Bronchial epithelial cell (primary cell): ENCODE measurements around the gene PNPLA7. TPM values are rescaled to one million over a fixed set of nuclear protein-coding genes. Genes with fewer than 3 reads are reported as not detected.

Source experiments
- DNase-seq: peaks from one replicate; pipeline ENCODE4 v3.0.0-alpha.2; 2010; ENCODE audit warnings: low read depth
- FAIRE-seq: peaks from 2 replicates; lab custom pipeline; 2011; peaks lifted over from hg19 to GRCh38; lab: Jason Lieb, UNC
- H3K27me3 ChIP-seq: 2 replicates; pipeline ENCODE4 v1.5.1; 2011; ENCODE audit warnings: low read length; ENCODE audit not compliant: control insufficient read depth, insufficient read depth
- H3K36me3 ChIP-seq: 2 replicates; pipeline ENCODE4 v1.5.1; 2011; ENCODE audit warnings: low read length; ENCODE audit not compliant: control insufficient read depth, insufficient read depth
- H3K4me3 ChIP-seq: 2 replicates; pipeline ENCODE4 v1.5.1; 2011; ENCODE audit warnings: mild to moderate bottlenecking, low read depth, low read length, control low read depth
- total RNA-seq: library from RNA; depleted of rRNA; stranded (reverse); fragments of >200 nt; gene quantifications from 2 replicates; pipeline ENCODE4 v1.2.1, GENCODE V29; 2014
- TF ChIP-seq, protein P1 (sequence below): IDR thresholded peaks from 2 replicates; pipeline ENCODE4 v1.5.1; 2011; ENCODE audit warnings: mild to moderate bottlenecking, moderate library complexity, low read length, control low read depth, inconsistent platforms; ENCODE audit not compliant: insufficient read depth, severe bottlenecking

Gene PNPLA7
- total RNA-seq, 1 donor from 2014 or later = 0.26 TPM

DNA sequence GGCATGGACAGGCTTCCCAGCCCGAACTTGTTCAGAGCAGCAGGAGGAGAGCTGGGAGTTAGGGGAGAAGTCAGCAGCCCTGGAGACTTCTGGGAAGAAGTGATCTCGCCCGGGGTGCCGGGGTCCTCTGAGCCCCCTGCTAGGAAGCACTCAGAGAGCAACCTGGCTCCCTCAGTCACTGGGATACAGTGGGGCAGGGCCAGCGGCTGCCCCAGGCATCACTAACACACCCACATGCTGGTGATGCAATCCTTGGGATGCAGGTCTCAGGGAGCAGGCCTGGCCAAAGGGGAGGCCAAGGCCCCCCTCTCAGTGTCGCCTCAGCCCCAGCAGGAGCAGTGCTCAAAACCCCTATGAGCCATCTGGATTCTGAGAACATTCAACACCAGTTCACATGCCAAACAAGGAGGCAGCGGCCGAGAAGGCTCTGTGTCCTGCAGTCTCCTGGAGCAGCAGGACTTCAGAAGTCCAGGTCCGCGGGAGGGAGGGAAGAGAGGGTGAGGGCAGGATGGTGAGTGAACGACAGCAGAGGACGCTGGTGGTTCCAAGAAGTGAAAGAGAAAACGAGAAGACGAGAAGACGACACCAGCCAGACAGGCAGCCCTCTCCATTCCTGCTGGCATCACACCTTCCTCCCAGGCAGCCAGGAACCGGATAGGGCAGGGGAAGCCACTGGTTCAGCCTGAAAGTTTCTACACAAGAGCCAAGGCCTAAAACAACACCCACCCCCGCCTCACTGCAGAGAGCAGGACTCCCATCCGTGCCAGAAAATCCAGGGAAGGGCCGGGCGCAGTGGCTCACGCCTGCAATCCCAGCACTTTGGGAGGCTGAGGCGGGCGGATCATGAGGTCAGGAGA, 2.3 kb downstream of the PNPLA7 start:
- Histone ChIP-seq H3K36me3 (no peaks in the 10 kb centered on the region), H3K27me3 (peaks cover 2% of the 10 kb centered on the region), H3K4me3 (no peak overlapping the region)
- FAIRE-seq (no peak), DNase-seq (no peak)
- TF ChIP-seq, protein P1, sequence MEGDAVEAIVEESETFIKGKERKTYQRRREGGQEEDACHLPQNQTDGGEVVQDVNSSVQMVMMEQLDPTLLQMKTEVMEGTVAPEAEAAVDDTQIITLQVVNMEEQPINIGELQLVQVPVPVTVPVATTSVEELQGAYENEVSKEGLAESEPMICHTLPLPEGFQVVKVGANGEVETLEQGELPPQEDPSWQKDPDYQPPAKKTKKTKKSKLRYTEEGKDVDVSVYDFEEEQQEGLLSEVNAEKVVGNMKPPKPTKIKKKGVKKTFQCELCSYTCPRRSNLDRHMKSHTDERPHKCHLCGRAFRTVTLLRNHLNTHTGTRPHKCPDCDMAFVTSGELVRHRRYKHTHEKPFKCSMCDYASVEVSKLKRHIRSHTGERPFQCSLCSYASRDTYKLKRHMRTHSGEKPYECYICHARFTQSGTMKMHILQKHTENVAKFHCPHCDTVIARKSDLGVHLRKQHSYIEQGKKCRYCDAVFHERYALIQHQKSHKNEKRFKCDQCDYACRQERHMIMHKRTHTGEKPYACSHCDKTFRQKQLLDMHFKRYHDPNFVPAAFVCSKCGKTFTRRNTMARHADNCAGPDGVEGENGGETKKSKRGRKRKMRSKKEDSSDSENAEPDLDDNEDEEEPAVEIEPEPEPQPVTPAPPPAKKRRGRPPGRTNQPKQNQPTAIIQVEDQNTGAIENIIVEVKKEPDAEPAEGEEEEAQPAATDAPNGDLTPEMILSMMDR = no peak

DNA sequence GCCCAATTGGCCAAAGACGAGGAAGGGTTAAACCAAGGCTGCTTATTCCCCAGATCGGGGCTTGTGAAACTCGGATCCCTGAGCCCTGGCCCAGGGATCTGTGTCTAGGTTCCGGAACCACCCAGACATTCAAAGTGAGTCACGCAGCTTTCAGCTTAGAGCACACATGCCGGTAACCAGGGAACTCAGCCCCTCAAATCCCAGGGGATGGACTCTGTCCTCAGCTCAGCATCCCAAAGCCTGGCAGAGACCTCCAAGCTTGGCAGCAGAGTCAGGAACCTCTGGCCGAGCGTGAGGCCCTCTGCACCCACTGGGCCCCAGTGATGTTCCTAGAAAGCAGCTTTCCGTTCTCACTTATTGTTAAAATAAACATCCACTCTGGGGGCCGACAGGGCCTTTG, 5.1 kb downstream of the PNPLA7 start:
- TF ChIP-seq, protein P1 = no peak
- no peak for FAIRE-seq
- no peak for DNase-seq

DNA sequence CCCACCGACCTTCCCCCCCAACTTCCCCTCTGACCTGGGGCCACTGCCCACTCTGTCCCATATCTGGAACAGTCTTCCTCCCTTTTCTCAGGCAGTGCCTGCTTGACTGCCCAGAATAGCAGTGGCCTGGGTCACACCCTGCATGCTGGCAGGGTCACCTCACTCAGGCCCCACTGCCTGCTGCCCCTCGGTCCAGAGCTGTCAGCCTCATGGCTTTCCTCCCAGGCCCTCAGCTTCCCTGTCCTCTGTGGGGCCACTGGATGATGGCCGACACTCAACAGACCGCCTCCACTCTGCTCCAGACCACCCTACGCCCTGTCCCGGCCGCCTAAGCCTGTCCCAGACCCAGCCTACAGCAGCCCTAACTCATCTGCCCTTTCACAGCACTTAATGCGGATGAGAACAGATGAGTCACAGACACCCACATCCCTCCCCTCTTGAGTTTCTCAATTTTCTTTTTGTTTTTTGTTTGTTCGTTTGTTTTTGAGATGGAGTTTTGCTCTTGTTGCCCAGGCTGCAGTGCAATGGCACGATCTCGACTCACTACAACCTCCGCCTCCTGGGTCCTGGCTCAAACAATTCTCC, 5.9 kb downstream of the PNPLA7 start:
- TF ChIP-seq, protein P1 = no peak
- FAIRE-seq = no peak
- no peak overlapping the region for H3K4me3 ChIP-seq

More for the DNA sequence above, 5.1 kb downstream of the PNPLA7 start:
- peaks cover 2% of the 10 kb centered on the region for H3K27me3 ChIP-seq
- no peak overlapping the region for H3K4me3 ChIP-seq
- no peaks in the 10 kb centered on the region for H3K36me3 ChIP-seq

DNA sequence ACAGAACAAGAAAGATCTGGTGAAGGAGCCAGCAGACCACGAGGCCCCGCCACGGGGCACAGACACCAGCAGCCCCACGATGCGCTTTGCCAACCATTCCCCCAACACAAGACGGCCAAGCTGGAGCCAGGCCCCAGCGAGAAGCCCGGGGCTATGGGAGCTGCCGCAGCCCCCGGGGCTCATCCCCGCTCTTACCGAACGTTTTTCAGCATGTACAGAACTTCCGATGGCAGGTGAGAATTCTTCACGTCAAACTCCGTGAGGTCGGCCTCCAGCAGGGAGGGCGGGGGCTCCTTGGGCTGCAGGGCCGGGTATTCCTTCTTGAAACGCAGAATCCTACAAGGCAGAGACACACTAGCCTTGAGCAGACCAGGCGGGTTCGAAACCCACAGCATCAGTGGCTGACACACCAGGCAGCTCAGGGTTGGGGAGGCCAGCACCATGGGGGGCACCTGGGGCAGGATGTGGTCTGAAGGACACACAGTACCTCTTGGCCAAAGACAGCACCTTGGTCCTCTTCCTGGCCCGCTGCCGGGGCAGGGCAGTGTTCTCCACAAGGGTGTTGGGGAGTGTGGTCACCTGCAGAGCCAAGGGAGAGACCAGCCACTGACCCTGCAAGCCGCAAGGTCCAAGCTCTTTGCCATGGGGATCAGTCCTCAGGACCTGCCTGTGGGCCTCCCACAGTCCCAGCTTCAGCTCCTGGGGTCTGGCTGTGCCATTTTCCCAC, 6.8 kb downstream of the PNPLA7 start:
- no peak for FAIRE-seq

More for the DNA sequence above, 5.9 kb downstream of the PNPLA7 start:
- H3K36me3 ChIP-seq = no peaks in the 10 kb centered on the region
- peaks cover 2% of the 10 kb centered on the region for H3K27me3 ChIP-seq
- DNase-seq = peak; percentile 13

DNA sequence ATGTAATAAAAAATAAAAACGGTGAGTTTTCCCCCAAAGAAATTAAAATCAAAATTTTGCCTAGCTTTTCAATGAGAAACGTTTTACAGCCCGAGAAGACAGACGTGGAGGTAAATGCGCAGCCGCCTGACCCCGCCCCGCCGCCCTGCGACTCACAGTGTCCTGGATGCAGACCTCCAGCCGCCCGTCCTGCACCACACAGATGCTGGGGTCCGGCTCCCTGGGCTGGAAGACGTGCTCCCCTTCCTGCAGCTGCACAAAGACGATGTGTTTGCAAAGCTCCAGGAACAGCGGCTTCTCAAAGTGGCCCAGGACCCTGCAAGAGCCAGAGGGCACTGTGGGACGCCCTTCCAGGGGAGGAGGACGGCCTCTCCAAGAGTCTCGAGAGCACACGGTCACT, 7.7 kb downstream of the PNPLA7 start:
- TF ChIP-seq, protein P1 = no peak
- no peak for FAIRE-seq

More for the DNA sequence above, 6.8 kb downstream of the PNPLA7 start:
- TF ChIP-seq, protein P1 = no peak
- Histone ChIP-seq H3K27me3 (peaks cover 2% of the 10 kb centered on the region), H3K36me3 (no peaks in the 10 kb centered on the region), H3K4me3 (no peak overlapping the region)
- no peak for DNase-seq

More for the DNA sequence above, 7.7 kb downstream of the PNPLA7 start:
- Histone ChIP-seq H3K36me3 (no peaks in the 10 kb centered on the region), H3K4me3 (no peak overlapping the region), H3K27me3 (peaks cover 2% of the 10 kb centered on the region)
- no peak for DNase-seq
